ENCODE results near the gene GLI1. TPM values are rescaled to one million over a fixed set of nuclear protein-coding genes. Genes with fewer than 3 reads are reported as not detected.

The GLI1 gene
- polyA plus RNA-seq, 2 of the 4 experiments (the other 2 are of a cell fraction): 13.1 to 27.3 TPM

- TF ChIP-seq REST (IDR thresholded peaks at IDR 0.05): no peak
- TF ChIP-seq HOXB13 (CRISPR knock-in tag; IDR thresholded peaks at IDR 0.05; ENCODE audit: low read depth): no peak
- TF ChIP-seq, protein P1, sequence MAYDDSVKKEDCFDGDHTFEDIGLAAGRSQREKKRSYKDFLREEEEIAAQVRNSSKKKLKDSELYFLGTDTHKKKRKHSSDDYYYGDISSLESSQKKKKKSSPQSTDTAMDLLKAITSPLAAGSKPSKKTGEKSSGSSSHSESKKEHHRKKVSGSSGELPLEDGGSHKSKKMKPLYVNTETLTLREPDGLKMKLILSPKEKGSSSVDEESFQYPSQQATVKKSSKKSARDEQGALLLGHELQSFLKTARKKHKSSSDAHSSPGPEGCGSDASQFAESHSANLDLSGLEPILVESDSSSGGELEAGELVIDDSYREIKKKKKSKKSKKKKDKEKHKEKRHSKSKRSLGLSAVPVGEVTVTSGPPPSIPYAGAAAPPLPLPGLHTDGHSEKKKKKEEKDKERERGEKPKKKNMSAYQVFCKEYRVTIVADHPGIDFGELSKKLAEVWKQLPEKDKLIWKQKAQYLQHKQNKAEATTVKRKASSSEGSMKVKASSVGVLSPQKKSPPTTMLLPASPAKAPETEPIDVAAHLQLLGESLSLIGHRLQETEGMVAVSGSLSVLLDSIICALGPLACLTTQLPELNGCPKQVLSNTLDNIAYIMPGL (CRISPR knock-in tag; IDR thresholded peaks at IDR 0.05; ENCODE audit: borderline replicate concordance): no peak
- no peak for TF ChIP-seq FOSL2 (IDR thresholded peaks at IDR 0.05)
- no peak for TF ChIP-seq FOSL2 (CRISPR knock-in tag; IDR thresholded peaks at IDR 0.05)
These were observed 29.0 kb downstream of the GLI1 start (continued) for GRCh38 chr12:57488402-57489156.

- ChIA-PET CTCF (interaction anchor here (1.0 to 1.3 kb wide), 2 partner anchors 26 to 30 kb away, joined by 3 to 4 read pairs; no protein-coding TSS in a partner anchor), POLR2A (no interaction called here)
- Histone ChIP-seq H3K4me2 (peak overlapping the region; percentile 95), H3K9me3 (no peaks in the 10 kb centered on the region), H3K4me3 (peak overlapping the region; percentile 79), H3K4me1 (peaks cover 12% of the 10 kb centered on the region), H3K27ac (peak overlapping the region; percentile 94 to 99)
- 80% methylated on average over 5 of the region's 5 CpGs for WGBS (ENCODE audit: missing lambda C conversion rate)
- DNase-seq (ENCODE audit: low read depth in 1 of 2, low spot score in 1 of 2) (no peak), ATAC-seq (no peak), FAIRE-seq (no peak)
- no peak for TF ChIP-seq RARB (CRISPR knock-in tag; IDR thresholded peaks at IDR 0.05)
- TF ChIP-seq ZSCAN20 (CRISPR knock-in tag; IDR thresholded peaks at IDR 0.05): no peak
- TF ChIP-seq JUNB (IDR thresholded peaks at IDR 0.05): no peak
- no peak for TF ChIP-seq SMC3 (IDR thresholded peaks at IDR 0.05)
- no peak for TF ChIP-seq ESRRA (IDR thresholded peaks at IDR 0.05; ENCODE audit: borderline replicate concordance, low read length)
- TF ChIP-seq NPAS2 (CRISPR knock-in tag; IDR thresholded peaks at IDR 0.05; ENCODE audit: borderline replicate concordance): no peak
- TF ChIP-seq TFCP2L1 (CRISPR knock-in tag; IDR thresholded peaks at IDR 0.05): no peak
- no peak for TF ChIP-seq TP53 (CRISPR knock-in tag; IDR thresholded peaks at IDR 0.05)
- TF ChIP-seq FOXS1 (CRISPR knock-in tag; IDR thresholded peaks at IDR 0.05): no peak
- TF ChIP-seq HOXA7 (CRISPR knock-in tag; IDR thresholded peaks at IDR 0.05): no peak
- no peak for TF ChIP-seq SREBF2 (IDR thresholded peaks at IDR 0.05)
- no peak for TF ChIP-seq EHF (CRISPR knock-in tag; IDR thresholded peaks at IDR 0.05)
- TF ChIP-seq RFX5 (IDR thresholded peaks at IDR 0.05): no peak
- no peak for TF ChIP-seq MYC (IDR thresholded peaks at IDR 0.05; ENCODE audit: borderline replicate concordance, low read length)
- TF ChIP-seq MAZ (IDR thresholded peaks at IDR 0.05; ENCODE audit: borderline replicate concordance, low read depth, low read length): no peak
- TF ChIP-seq REST (IDR thresholded peaks at IDR 0.05): no peak
- no peak for TF ChIP-seq ZC3H11A (IDR thresholded peaks at IDR 0.05)
- TF ChIP-seq, protein P2, sequence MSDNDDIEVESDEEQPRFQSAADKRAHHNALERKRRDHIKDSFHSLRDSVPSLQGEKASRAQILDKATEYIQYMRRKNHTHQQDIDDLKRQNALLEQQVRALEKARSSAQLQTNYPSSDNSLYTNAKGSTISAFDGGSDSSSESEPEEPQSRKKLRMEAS (IDR thresholded peaks at IDR 0.05): no peak
- TF ChIP-seq NFE2L2 (conservative IDR thresholded peaks at IDR 0.05; ENCODE audit: low read length): no peak
These were observed 29.6 kb downstream of the GLI1 start for GRCh38 chr12:57489157-57489641.
